Hepatocyte (in vitro differentiated cells): ENCODE results near the gene DSCAML1. TPM values are rescaled to one million over a fixed set of nuclear protein-coding genes. Genes with fewer than 3 reads are reported as not detected.

Experiments
- DNase-seq: peaks from one replicate; pipeline ENCODE4 v3.0.0-alpha.2; 2016; ENCODE audit warnings: low spot score
- H2AFZ ChIP-seq: fragments of 200-600 bp; sonication (generic); 2 replicates; pipeline ENCODE4 v1.6.0; 2016; ENCODE audit warnings: antibody characterized with exemption, mild to moderate bottlenecking
- H3K27ac ChIP-seq: fragments of 200-600 bp; sonication (generic); 2 replicates; pipeline ENCODE4 v1.5.1; 2016; ENCODE audit warnings: mild to moderate bottlenecking
- H3K27me3 ChIP-seq: fragments of 200-600 bp; sonication (generic); 2 replicates; pipeline ENCODE4 v1.6.1; 2016
- H3K36me3 ChIP-seq: fragments of 200-600 bp; sonication (generic); replicated peaks from 2 replicates; pipeline ENCODE4 v1.5.1; 2016; ENCODE audit warnings: low read depth; ENCODE audit not compliant: insufficient read depth
- H3K4me1 ChIP-seq: fragments of 200-600 bp; sonication (generic); 2 replicates; pipeline ENCODE4 v1.5.1; 2016; ENCODE audit warnings: mild to moderate bottlenecking, moderate library complexity; ENCODE audit not compliant: insufficient read depth
- H3K4me2 ChIP-seq: fragments of 200-600 bp; sonication (generic); 2 replicates; pipeline ENCODE4 v1.6.0; 2016
- H3K4me3 ChIP-seq: fragments of 200-600 bp; sonication (generic); 2 replicates; pipeline ENCODE4 v1.5.1; 2016; ENCODE audit warnings: mild to moderate bottlenecking
- H3K79me2 ChIP-seq: fragments of 200-600 bp; sonication (generic); 2 replicates; pipeline ENCODE4 v1.6.0; 2017; ENCODE audit warnings: mild to moderate bottlenecking
- H3K9me2 ChIP-seq: fragments of 200-600 bp; sonication (generic); replicated peaks from 2 replicates; pipeline ENCODE4 v1.6.0; 2017; ENCODE audit warnings: mild to moderate bottlenecking; ENCODE audit not compliant: insufficient read depth
- H3K9me3 ChIP-seq: fragments of 200-600 bp; sonication (generic); 2 replicates; pipeline ENCODE4 v1.5.1; 2016; ENCODE audit warnings: low read depth, mild to moderate bottlenecking
- H4K20me1 ChIP-seq: fragments of 200-600 bp; sonication (generic); 2 replicates; pipeline ENCODE4 v1.6.0; 2016; ENCODE audit warnings: mild to moderate bottlenecking; ENCODE audit not compliant: insufficient read depth, poor library complexity, severe bottlenecking
- EZH2 ChIP-seq: fragments of 200-600 bp; sonication (generic); IDR thresholded peaks from 2 replicates; pipeline ENCODE4 v1.6.1; 2016; ENCODE audit warnings: antibody characterized with exemption, mild to moderate bottlenecking, borderline replicate concordance
- EZH2phosphoT487 ChIP-seq: fragments of 200-600 bp; sonication (generic); IDR thresholded peaks from one replicate; pipeline ENCODE4 v1.6.1; 2018; ENCODE audit warnings: antibody characterized with exemption, mild to moderate bottlenecking, low read depth, moderate library complexity; ENCODE audit not compliant: unreplicated experiment, severe bottlenecking
- WGBS: methylation state at CpG from one replicate; pipeline ENCODE4 v1.1.6; 2016; ENCODE audit warnings: low lambda C conversion rate; ENCODE audit errors: missing lambda C conversion rate; 5-methylcytosine and 5-hydroxymethylcytosine counted together
- polyA plus RNA-seq: library from polyadenylated mRNA; unstranded; fragments of >200 nt; fragmentation: Nextera tagmentation; extraction: Ambion mirVana; gene quantifications from 2 replicates; pipeline ENCODE4 v1.2.1, GENCODE V29; 2016
- total RNA-seq: library from RNA; depleted of rRNA; stranded (reverse); fragments of >200 nt; gene quantifications from 2 replicates; pipeline ENCODE4 v1.2.3, GENCODE V29; 2014
- TF ChIP-seq, protein P1 (sequence below): fragments of 200-600 bp; sonication (generic); IDR thresholded peaks from 2 replicates; pipeline ENCODE4 v1.5.1; 2016; ENCODE audit warnings: antibody characterized with exemption, mild to moderate bottlenecking; ENCODE audit not compliant: poor library complexity

DSCAML1 gene
- total and polyA plus RNA-seq, 2 experiments from 2014 or later = 0.46 to 2.6 TPM

GRCh38 chr11:117396970-117397369, 400.0 kb downstream of the DSCAML1 start:
- 98% methylated on average over 8 of the region's 8 CpGs for WGBS
- H3K79me2 ChIP-seq = no peaks in the 10 kb centered on the region

GRCh38 chr11:117395476-117395875, 401.5 kb downstream of the DSCAML1 start:
- Histone ChIP-seq H3K4me2 (no peak overlapping the region), H3K4me3 (no peak overlapping the region), H3K9me3 (no peaks in the 10 kb centered on the region), H3K9me2 (no peaks in the 10 kb centered on the region), H4K20me1 (no peaks in the 10 kb centered on the region), H2AFZ (no peak overlapping the region), H3K79me2 (no peaks in the 10 kb centered on the region), H3K36me3 (no peaks in the 10 kb centered on the region), H3K27ac (no peak overlapping the region), H3K27me3 (no peaks in the 10 kb centered on the region), H3K4me1 (no peaks in the 10 kb centered on the region)
- TF ChIP-seq, protein P1, sequence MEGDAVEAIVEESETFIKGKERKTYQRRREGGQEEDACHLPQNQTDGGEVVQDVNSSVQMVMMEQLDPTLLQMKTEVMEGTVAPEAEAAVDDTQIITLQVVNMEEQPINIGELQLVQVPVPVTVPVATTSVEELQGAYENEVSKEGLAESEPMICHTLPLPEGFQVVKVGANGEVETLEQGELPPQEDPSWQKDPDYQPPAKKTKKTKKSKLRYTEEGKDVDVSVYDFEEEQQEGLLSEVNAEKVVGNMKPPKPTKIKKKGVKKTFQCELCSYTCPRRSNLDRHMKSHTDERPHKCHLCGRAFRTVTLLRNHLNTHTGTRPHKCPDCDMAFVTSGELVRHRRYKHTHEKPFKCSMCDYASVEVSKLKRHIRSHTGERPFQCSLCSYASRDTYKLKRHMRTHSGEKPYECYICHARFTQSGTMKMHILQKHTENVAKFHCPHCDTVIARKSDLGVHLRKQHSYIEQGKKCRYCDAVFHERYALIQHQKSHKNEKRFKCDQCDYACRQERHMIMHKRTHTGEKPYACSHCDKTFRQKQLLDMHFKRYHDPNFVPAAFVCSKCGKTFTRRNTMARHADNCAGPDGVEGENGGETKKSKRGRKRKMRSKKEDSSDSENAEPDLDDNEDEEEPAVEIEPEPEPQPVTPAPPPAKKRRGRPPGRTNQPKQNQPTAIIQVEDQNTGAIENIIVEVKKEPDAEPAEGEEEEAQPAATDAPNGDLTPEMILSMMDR = no peak
- DNase-seq = no peak
- 95% methylated on average over 4 of the region's 4 CpGs for WGBS

More at GRCh38 chr11:117396970-117397369, 400.0 kb downstream of the DSCAML1 start:
- Histone ChIP-seq H3K4me1 (no peaks in the 10 kb centered on the region), H4K20me1 (no peaks in the 10 kb centered on the region), H3K27ac (no peak overlapping the region), H3K4me3 (no peak overlapping the region), H3K9me2 (no peaks in the 10 kb centered on the region), H3K9me3 (no peaks in the 10 kb centered on the region), H2AFZ (no peak overlapping the region), H3K27me3 (no peaks in the 10 kb centered on the region), H3K36me3 (no peaks in the 10 kb centered on the region), H3K4me2 (no peak overlapping the region)
- no peak for DNase-seq
- TF ChIP-seq EZH2 (no peak), EZH2phosphoT487 (no peak)
- TF ChIP-seq, protein P1 = no peak

- Histone ChIP-seq H3K79me2 (no peaks in the 10 kb centered on the region), H3K4me1 (no peaks in the 10 kb centered on the region), H3K27me3 (no peaks in the 10 kb centered on the region), H3K9me3 (no peaks in the 10 kb centered on the region), H3K27ac (no peak overlapping the region), H3K4me2 (no peak overlapping the region), H3K36me3 (no peaks in the 10 kb centered on the region), H2AFZ (no peak overlapping the region), H3K4me3 (no peak overlapping the region), H4K20me1 (no peaks in the 10 kb centered on the region), H3K9me2 (no peaks in the 10 kb centered on the region)
- DNase-seq = no peak
- 94% methylated on average over 14 of the region's 14 CpGs for WGBS
- TF ChIP-seq EZH2phosphoT487 = no peak
- TF ChIP-seq, protein P1 = no peak
- TF ChIP-seq EZH2 = no peak
Measured at GRCh38 chr11:117394221-117394925, 402.6 kb downstream of the DSCAML1 start.

DNA sequence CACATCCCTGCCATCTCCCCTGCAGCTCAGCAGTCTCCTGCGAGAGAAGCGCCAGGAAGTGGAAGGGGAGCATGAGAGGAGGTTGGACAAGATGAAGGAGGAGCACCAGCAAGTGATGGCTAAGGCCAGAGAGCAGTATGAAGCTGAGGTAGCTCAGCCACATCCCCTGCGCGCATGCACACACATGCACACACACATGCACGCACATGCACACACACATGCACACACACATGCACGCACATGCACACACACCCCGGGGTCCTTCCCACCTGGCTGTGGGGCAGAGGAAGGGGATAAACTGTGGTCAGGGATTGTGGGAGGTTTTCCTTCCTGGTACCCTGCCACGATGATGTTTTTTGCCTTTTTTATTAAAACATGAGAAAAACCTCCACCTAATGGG, 404.0 kb downstream of the DSCAML1 start:
- H3K4me3 ChIP-seq = no peak overlapping the region
- DNase-seq = no peak
- 99% methylated on average over 8 of the region's 8 CpGs for WGBS
- H3K27me3 ChIP-seq = no peaks in the 10 kb centered on the region
- no peaks in the 10 kb centered on the region for H3K36me3 ChIP-seq
- H4K20me1 ChIP-seq = no peaks in the 10 kb centered on the region
- H3K9me3 ChIP-seq = no peaks in the 10 kb centered on the region
- H3K4me1 ChIP-seq = no peaks in the 10 kb centered on the region
- no peak overlapping the region for H3K27ac ChIP-seq
- H3K9me2 ChIP-seq = no peaks in the 10 kb centered on the region
- H3K4me2 ChIP-seq = no peak overlapping the region
- no peaks in the 10 kb centered on the region for H3K79me2 ChIP-seq
- H2AFZ ChIP-seq = no peak overlapping the region
- TF ChIP-seq EZH2 (no peak), EZH2phosphoT487 (no peak)
